H9 (cell line): ENCODE results near the gene RUNX2. TPM values are rescaled to one million over a fixed set of nuclear protein-coding genes. Genes with fewer than 3 reads are reported as not detected.

ENCODE experiments used
- DNase-seq: peaks from one replicate; pipeline ENCODE4 v3.0.0-alpha.2; 2017
- H2AFZ ChIP-seq: one replicate; pipeline ENCODE4 v1.6.1; 2013; ENCODE audit warnings: mild to moderate bottlenecking, low read length, control low read depth, moderate library complexity
- H2AK5ac ChIP-seq: 2 replicates; pipeline ENCODE4 v1.6.1; 2013; ENCODE audit warnings: low read length, control low read depth, mixed read lengths; ENCODE audit not compliant: insufficient read length
- H2BK120ac ChIP-seq: one replicate; pipeline ENCODE4 v1.6.1; 2013; ENCODE audit warnings: low read depth, mild to moderate bottlenecking, low read length, control low read depth, inconsistent platforms; ENCODE audit not compliant: poor library complexity, severe bottlenecking
- H2BK12ac ChIP-seq: 2 replicates; pipeline ENCODE4 v1.6.1; 2013; ENCODE audit warnings: low read length, control low read depth, mixed read lengths, low read depth; ENCODE audit not compliant: insufficient read length
- H2BK15ac ChIP-seq: 2 replicates; pipeline ENCODE4 v1.6.1; 2013; ENCODE audit warnings: low read depth, low read length, control low read depth
- H2BK20ac ChIP-seq: one replicate; pipeline ENCODE4 v1.6.1; 2013; ENCODE audit warnings: low read depth, mild to moderate bottlenecking, low read length, control low read depth, inconsistent platforms; ENCODE audit not compliant: poor library complexity, severe bottlenecking
- H2BK5ac ChIP-seq: 2 replicates; pipeline ENCODE4 v1.6.1; 2013; ENCODE audit warnings: low read length, control low read depth, mixed read lengths; ENCODE audit not compliant: insufficient read length
- H3K14ac ChIP-seq: 2 replicates; pipeline ENCODE4 v1.6.1; 2013; ENCODE audit warnings: low read length, control low read depth; ENCODE audit not compliant: insufficient read depth
- H3K18ac ChIP-seq: 2 replicates; pipeline ENCODE4 v1.6.1; 2013; ENCODE audit warnings: low read depth, mild to moderate bottlenecking, mixed read lengths, low read length, control low read depth; ENCODE audit not compliant: insufficient read length
- H3K23ac ChIP-seq: 2 replicates; pipeline ENCODE4 v1.6.1; 2013; ENCODE audit warnings: low read length, control low read depth, mixed read lengths, low read depth; ENCODE audit not compliant: insufficient read length
- H3K23me2 ChIP-seq: 2 replicates; pipeline ENCODE4 v1.6.1; 2013; ENCODE audit warnings: low read depth, mild to moderate bottlenecking, mixed read lengths, low read length, control low read depth; ENCODE audit not compliant: insufficient read length, poor library complexity, severe bottlenecking
- H3K27ac ChIP-seq: 2 replicates; pipeline ENCODE4 v1.5.1; 2013; ENCODE audit warnings: low read length, control low read depth, mixed read lengths, low read depth; ENCODE audit not compliant: insufficient read length
- H3K27me3 ChIP-seq: 2 replicates; pipeline ENCODE4 v1.6.1; 2013; ENCODE audit warnings: low read length, control low read depth, inconsistent platforms; ENCODE audit not compliant: insufficient read depth
- H3K4ac ChIP-seq: 2 replicates; pipeline ENCODE4 v1.6.1; 2013; ENCODE audit warnings: low read depth, mild to moderate bottlenecking, control low read depth, inconsistent platforms, low read length, moderate library complexity
- H3K4me1 ChIP-seq: 2 replicates; pipeline ENCODE4 v1.6.1; 2013; ENCODE audit warnings: low read length, control low read depth, inconsistent platforms; ENCODE audit not compliant: insufficient read depth
- H3K4me2 ChIP-seq: 2 replicates; pipeline ENCODE4 v1.6.1; 2013; ENCODE audit warnings: low read length, control low read depth, mixed read lengths; ENCODE audit not compliant: insufficient read length, insufficient read depth
- H3K56ac ChIP-seq: 2 replicates; pipeline ENCODE4 v1.6.1; 2013; ENCODE audit warnings: low read depth, mild to moderate bottlenecking, mixed read lengths, low read length, control low read depth; ENCODE audit not compliant: insufficient read length
- H3K79me1 ChIP-seq: 2 replicates; pipeline ENCODE4 v1.6.1; 2013; ENCODE audit warnings: low read depth, mild to moderate bottlenecking, moderate library complexity, low read length, control low read depth, inconsistent platforms; ENCODE audit not compliant: insufficient read depth, poor library complexity, severe bottlenecking
- H3K79me2 ChIP-seq: 2 replicates; pipeline ENCODE4 v1.6.1; 2013; ENCODE audit warnings: low read length, control low read depth, inconsistent platforms; ENCODE audit not compliant: insufficient read depth
- H3K9ac ChIP-seq: 2 replicates; pipeline ENCODE4 v1.6.1; 2013; ENCODE audit warnings: low read length, control low read depth, mixed read lengths; ENCODE audit not compliant: insufficient read length; ENCODE audit errors: extremely low read depth
- H3K9me3 ChIP-seq: one replicate; pipeline ENCODE4 v1.6.1; 2013; ENCODE audit warnings: low read depth, low read length, inconsistent platforms; ENCODE audit not compliant: control insufficient read depth
- H3T11ph ChIP-seq: one replicate; pipeline ENCODE4 v1.6.1; 2013; ENCODE audit warnings: mild to moderate bottlenecking, low read length, control low read depth, inconsistent platforms
- H4K20me1 ChIP-seq: one replicate; pipeline ENCODE4 v1.6.1; 2013; ENCODE audit not compliant: control insufficient read depth, insufficient read length, insufficient read depth
- H4K5ac ChIP-seq: 2 replicates; pipeline ENCODE4 v1.6.1; 2013; ENCODE audit warnings: low read depth, mild to moderate bottlenecking, mixed read lengths, low read length, control low read depth; ENCODE audit not compliant: insufficient read length
- H4K8ac ChIP-seq: replicated peaks from 2 replicates; pipeline ENCODE4 v1.6.1; 2013; ENCODE audit warnings: low read length, control low read depth, mixed read lengths, low read depth; ENCODE audit not compliant: insufficient read length
- H4K91ac ChIP-seq: 2 replicates; pipeline ENCODE4 v1.6.1; 2013; ENCODE audit warnings: low read depth, mild to moderate bottlenecking, moderate library complexity, mixed read lengths, low read length, control low read depth; ENCODE audit not compliant: insufficient read length
- H3K27ac Mint-ChIP-seq, 3 experiments: 2 replicates in 2 of 3; 3 replicates in 1 of 3; pipeline ENCODE4 v1.8.0; 2020 to 2021; ENCODE audit warnings: mixed read lengths in 3 of 3, mild to moderate bottlenecking in 1 of 3, moderate library complexity in 1 of 3
- H3K27me3 Mint-ChIP-seq: 2 replicates; pipeline ENCODE4 v1.8.0; 2021; ENCODE audit warnings: low read depth, mild to moderate bottlenecking, moderate library complexity, mixed read lengths
- H3K36me3 Mint-ChIP-seq, 3 experiments: 2 replicates in 2 of 3; 3 replicates in 1 of 3; pipeline ENCODE4 v1.8.0; 2020 to 2021; ENCODE audit warnings: low read depth in 3 of 3, mixed read lengths in 3 of 3; ENCODE audit not compliant: insufficient read depth in 1 of 3
- H3K4me1 Mint-ChIP-seq, 2 experiments: 2 replicates each; pipeline ENCODE4 v1.8.0; 2020; ENCODE audit warnings: mixed read lengths in 2 of 2
- H3K4me3 Mint-ChIP-seq, 2 experiments: 2 replicates in 1 of 2; 3 replicates in 1 of 2; pipeline ENCODE4 v1.8.0; 2020 to 2021; ENCODE audit warnings: mild to moderate bottlenecking in 2 of 2, mixed read lengths in 2 of 2, moderate library complexity in 1 of 2
- H3K9me3 Mint-ChIP-seq, 2 experiments: 2 replicates in 1 of 2; 3 replicates in 1 of 2; pipeline ENCODE4 v1.8.0; 2020; ENCODE audit warnings: mild to moderate bottlenecking in 2 of 2, mixed read lengths in 2 of 2, moderate library complexity in 1 of 2
- CTCF ChIP-seq: fragments of 200-600 bp; sonication (generic); conservative IDR thresholded peaks from 3 replicates; pipeline ENCODE4 v1.8.0; 2021; ENCODE audit warnings: antibody characterized with exemption, mild to moderate bottlenecking
- WGBS: extraction: QIAGEN DNeasy Blood & Tissue Kit; methylation state at CpG from one replicate; pipeline ENCODE4 v1.1.7; 2013; ENCODE audit warnings: missing lambda C conversion rate, low lambda C conversion rate, mixed read lengths; ENCODE audit not compliant: insufficient read length; ENCODE audit errors: extremely low coverage; 5-methylcytosine and 5-hydroxymethylcytosine counted together
- total RNA-seq: library from RNA; stranded (reverse); gene quantifications from 2 replicates; pipeline ENCODE4 v1.2.1, GENCODE V29; 2021

RUNX2 gene
- total RNA-seq, 1 experiment from 2014 or later = 0.15 TPM

- Histone ChIP-seq H4K8ac (no peak overlapping the region), H2BK20ac (no peak overlapping the region), H2AFZ (no peak overlapping the region), H3K4ac (no peak overlapping the region), H3K9me3 (no peaks in the 10 kb centered on the region), H2BK120ac (no peak overlapping the region), H3K79me2 (no peaks in the 10 kb centered on the region), H4K91ac (no peak overlapping the region), H3K27ac (no peak overlapping the region), H3K56ac (no peak overlapping the region), H2BK12ac (no peak overlapping the region), H3K27me3 (no peaks in the 10 kb centered on the region), H3K4me2 (no peak overlapping the region), H3K9ac (no peak overlapping the region), H3K23ac (no peak overlapping the region), H2AK5ac (no peak overlapping the region), H3K79me1 (no peaks in the 10 kb centered on the region), H2BK5ac (no peak overlapping the region), H4K20me1 (no peaks in the 10 kb centered on the region), H2BK15ac (no peak overlapping the region), H3K23me2 (no peaks in the 10 kb centered on the region), H4K5ac (no peak overlapping the region), H3K14ac (no peak overlapping the region), H3K4me1 (no peaks in the 10 kb centered on the region), H3T11ph (no peak overlapping the region), H3K18ac (no peak overlapping the region)
- Mint-ChIP-seq H3K27me3 (no peaks in the 10 kb centered on the region), H3K27ac (peak overlapping the region; percentile 64 to 90 (median 84); a peak in 4 of 7 replicates), H3K9me3 (peaks cover 44 to 48% of the 10 kb centered on the region in 2 experiments), H3K4me1 (peaks cover 25 to 33% of the 10 kb centered on the region in 2 experiments), H3K36me3 (peaks cover 43 to 50% (median 48%) of the 10 kb centered on the region in 3 experiments), H3K4me3 (no peak overlapping the region)
- DNase-seq = peak; percentile 31
- TF ChIP-seq CTCF = peak; percentile 30; the same call in 1 of the 3 replicates
- no CpG with 5 or more reads among the region's 7 CpGs for whole genome bisulfite sequencing
These were observed 17.9 kb upstream of the RUNX2 start for GRCh38 chr6:45310118-45310788.
